Glomerular endothelial cell (primary cell): ENCODE measurements around the gene MAP3K7CL. TPM values are rescaled to one million over a fixed set of nuclear protein-coding genes. Genes with fewer than 3 reads are reported as not detected.

ENCODE experiments used
- total RNA-seq: library from RNA; depleted of rRNA; stranded (reverse); fragments of >200 nt; gene quantifications from 2 replicates; pipeline ENCODE4 v1.2.3, GENCODE V29; 2015

MAP3K7CL gene
- total RNA-seq, 1 donor from 2014 or later = 7.9 TPM

Other genes starting within 250 kb of the MAP3K7CL start
- gene LTN1, start 137.8 kb upstream of the MAP3K7CL start, total RNA-seq = 18.5 and 18.6 TPM in 2 replicates
- 14.0 and 17.6 TPM in 2 replicates for gene RWDD2B, start 111.3 kb upstream of the MAP3K7CL start, total RNA-seq
- 15.2 and 17.9 TPM in 2 replicates for gene USP16, start 106.0 kb upstream of the MAP3K7CL start, total RNA-seq
- 171 and 188 TPM in 2 replicates for gene CCT8, start 57.0 kb upstream of the MAP3K7CL start, total RNA-seq
- gene BACH1, start 168.3 kb downstream of the MAP3K7CL start, total RNA-seq = 17.1 and 21.5 TPM in 2 replicates